B cell (primary cell): ENCODE measurements around the gene C20orf204. TPM values are rescaled to one million over a fixed set of nuclear protein-coding genes. Genes with fewer than 3 reads are reported as not detected.

Experiments
- ATAC-seq: fragments of 200-7000 bp; cut with Tn5 transposase; one replicate; pipeline ENCODE4 v1.10.0; 2021; ENCODE audit warnings: low read depth, mild to moderate bottlenecking, moderate number of reproducible peaks, moderate library complexity
- CTCF ChIA-PET: fragments of 350-600 bp; sonication (Branson Sonifier 250); formaldehyde crosslinking; loops from one replicate; lab custom pipeline; 2021; ENCODE audit warnings: antibody characterized with exemption, inconsistent platforms; lab: Charles Lee
- POLR2A ChIA-PET: fragments of 350-600 bp; sonication (Branson Sonifier 250); formaldehyde crosslinking; loops from one replicate; lab custom pipeline; 2021; ENCODE audit warnings: antibody characterized with exemption; lab: Charles Lee
- DNase-seq: peaks from one replicate; pipeline ENCODE4 v3.0.0; 2013
- H2AFZ ChIP-seq: 2 replicates; pipeline ENCODE4 v1.6.1; 2012; ENCODE audit warnings: mild to moderate bottlenecking, low read depth, low read length; ENCODE audit not compliant: insufficient read depth, poor library complexity, severe bottlenecking
- H3K27ac ChIP-seq, 2 donors: 1 replicate in 1 of 2; 2 replicates in 1 of 2; pipeline ENCODE4 v1.5.1; 2012 to 2013; ENCODE audit warnings: low read length in 2 of 2, mild to moderate bottlenecking in 2 of 2, moderate library complexity in 1 of 2
- H3K27me3 ChIP-seq, 4 experiments: fragments of 200-600 bp in 1 of 4; sonication (generic) in 1 of 4; replicated peaks in 1 of 4; 1 replicate in 2 of 4; 2 replicates in 2 of 4; pipeline versions ENCODE4 v1.6.1 to v1.7.0; 2013 to 2016; ENCODE audit warnings: low read length in 3 of 4, mild to moderate bottlenecking in 2 of 4, mixed read lengths in 1 of 4, moderate library complexity in 1 of 4; ENCODE audit not compliant: insufficient read depth in 4 of 4, control insufficient read depth in 3 of 4; ENCODE audit errors: control extremely low read depth in 1 of 4
- H3K36me3 ChIP-seq, 2 experiments: replicated peaks in 1 of 2; 1 replicate in 1 of 2; 2 replicates in 1 of 2; pipeline versions ENCODE4 v1.6.1 to v1.7.1; 2013; ENCODE audit warnings: low read length in 1 of 2; ENCODE audit not compliant: insufficient read depth in 2 of 2, control insufficient read depth in 1 of 2; ENCODE audit errors: control extremely low read depth in 1 of 2, extremely low read depth in 1 of 2
- H3K4me1 ChIP-seq, 2 donors: fragments of 200-600 bp in 1 of 2; sonication (generic) in 1 of 2; 1 replicate in 1 of 2; 2 replicates in 1 of 2; pipeline versions ENCODE4 v1.5.1 to v1.6.1; 2013 to 2017; ENCODE audit warnings: low read length in 2 of 2; ENCODE audit not compliant: control insufficient read depth in 2 of 2, insufficient read depth in 2 of 2
- H3K4me2 ChIP-seq: replicated peaks from 2 replicates; pipeline ENCODE3; 2012; ENCODE audit warnings: mild to moderate bottlenecking, low read depth, low read length; ENCODE audit not compliant: poor library complexity, severe bottlenecking
- H3K4me3 ChIP-seq, 5 experiments: fragments of 200-600 bp in 1 of 5; sonication (generic) in 1 of 5; 1 replicate in 3 of 5; 2 replicates in 2 of 5; pipeline versions ENCODE4 v1.5.1 to v1.7.0; 2011 to 2016; ENCODE audit warnings: low read length in 4 of 5, mild to moderate bottlenecking in 4 of 5, low read depth in 2 of 5, control low read depth in 1 of 5, moderate library complexity in 1 of 5; ENCODE audit not compliant: insufficient read depth in 1 of 5; ENCODE audit errors: control extremely low read depth in 1 of 5, extremely low read depth in 1 of 5
- H3K79me2 ChIP-seq: fragments of 200-600 bp; sonication (generic); one replicate; pipeline ENCODE4 v1.6.0; 2016; ENCODE audit warnings: low read length; ENCODE audit not compliant: control insufficient read depth, insufficient read depth
- H3K9ac ChIP-seq: fragments of 200-600 bp; sonication (generic); 2 replicates; pipeline ENCODE4 v1.6.1; 2017; ENCODE audit warnings: mild to moderate bottlenecking, low read length, moderate library complexity
- H3K9me3 ChIP-seq, 3 donors: one replicate each; pipeline versions ENCODE4 v1.6.1 to v1.7.1; 2013; ENCODE audit warnings: low read length in 2 of 3; ENCODE audit not compliant: control insufficient read depth in 2 of 3, insufficient read depth in 1 of 3; ENCODE audit errors: control extremely low read depth in 1 of 3
- H4K20me1 ChIP-seq: 2 replicates; pipeline ENCODE4 v1.6.0; 2012; ENCODE audit warnings: mild to moderate bottlenecking, low read length; ENCODE audit not compliant: insufficient read depth, control insufficient read depth, poor library complexity, severe bottlenecking
- H3K27ac Mint-ChIP-seq: one replicate; pipeline ENCODE4 v1.8.0; 2021; ENCODE audit warnings: mixed read lengths
- H3K27me3 Mint-ChIP-seq: one replicate; pipeline ENCODE4 v1.8.0; 2021; ENCODE audit warnings: mixed read lengths
- H3K4me1 Mint-ChIP-seq: one replicate; pipeline ENCODE4 v1.8.0; 2021; ENCODE audit warnings: mixed read lengths
- H3K4me3 Mint-ChIP-seq: one replicate; pipeline ENCODE4 v1.8.0; 2021; ENCODE audit warnings: mixed read lengths
- H3K9me3 Mint-ChIP-seq: one replicate; pipeline ENCODE4 v1.8.0; 2022; ENCODE audit warnings: mixed read lengths; ENCODE audit not compliant: insufficient read depth
- EZH2 ChIP-seq: IDR thresholded peaks from 2 replicates; pipeline ENCODE4 v1.6.1; 2012; ENCODE audit warnings: borderline replicate concordance, low read depth, mild to moderate bottlenecking, moderate library complexity, low read length; ENCODE audit not compliant: insufficient read depth, poor library complexity, severe bottlenecking
- WGBS: methylation state at CpG from one replicate; pipeline ENCODE4 v1.1.5; 2013; ENCODE audit warnings: missing lambda C conversion rate; ENCODE audit not compliant: insufficient coverage; 5-methylcytosine and 5-hydroxymethylcytosine counted together
- intact Hi-C: fragments of 100-400 bp; cut with micrococcal nuclease; formaldehyde crosslinking; loops from one replicate; pipeline ENCODE4 v1.10.0; 2022
- polyA plus RNA-seq: library from polyadenylated mRNA; depleted of rRNA; stranded (reverse); fragments of >200 nt; gene quantifications from 2 replicates; pipeline ENCODE4 v1.2.3, GENCODE V29; 2012
- total RNA-seq, 2 donors: library from RNA; stranded (reverse); fragments of 120-200 nt in 1 of 2; gene quantifications; 1 replicate in 1 of 2; 2 replicates in 1 of 2; pipeline versions ENCODE4 v1.2.3 to v1.2.4, GENCODE V29; 2013 to 2022
- TF ChIP-seq, protein P1 (sequence below): fragments of 200-600 bp; IDR thresholded peaks from one replicate; pipeline ENCODE4 v1.8.0; 2022; ENCODE audit warnings: antibody characterized with exemption, mild to moderate bottlenecking

C20orf204 gene
- total and polyA plus RNA-seq, 2 donors (not counting 1 experiment from before 2014, with no cell fraction given), result 0.24 to 2.5 TPM

DNA sequence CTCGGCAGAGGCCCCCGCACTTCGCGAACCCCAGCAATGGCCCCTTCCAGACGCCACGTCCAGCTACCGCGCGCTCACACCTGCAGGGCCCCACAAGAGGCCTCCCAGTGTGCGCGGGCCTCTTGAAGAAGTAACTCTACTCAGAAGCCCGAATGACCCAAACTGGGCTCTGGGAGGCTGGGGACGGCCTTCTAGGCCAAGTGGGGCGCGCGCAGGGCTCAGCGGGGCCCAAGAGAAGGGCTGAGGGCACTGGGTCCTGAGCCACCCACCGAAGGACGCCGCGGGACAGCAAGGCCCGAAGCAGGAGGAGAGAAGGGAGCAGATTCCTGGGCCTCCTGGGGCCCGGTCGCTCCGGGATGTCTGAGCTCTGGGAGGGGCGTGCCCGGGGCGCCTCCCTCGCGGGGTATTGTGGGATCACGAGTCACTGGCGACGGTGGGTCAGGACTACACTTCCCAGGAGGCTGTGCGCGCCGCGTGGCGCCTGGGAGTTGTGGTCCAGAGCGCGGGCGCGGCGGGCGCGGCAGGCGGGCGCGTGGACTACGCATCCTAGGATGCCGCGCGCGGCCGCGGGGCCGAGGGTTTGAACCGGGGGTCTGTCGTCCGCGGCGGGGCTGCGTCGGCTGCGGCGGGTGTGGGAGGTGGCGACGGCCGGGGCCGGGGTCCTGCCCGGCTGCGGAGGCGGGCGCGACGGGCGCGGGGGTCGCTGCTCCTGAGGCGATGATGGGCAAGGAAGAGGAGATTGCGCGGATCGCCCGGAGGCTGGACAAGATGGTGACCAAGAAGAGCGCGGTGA is 26.8 kb downstream of the C20orf204 start, which contains the start of gene TCEA2:
Gene TCEA2, plus strand, starts transcription at position 603 of the 793 bp plus-strand sequence. Its CDS starts 115 bp downstream, at position 718.
- Mint-ChIP-seq H3K27me3 (no peaks in the 10 kb centered on the region), H3K27ac (peak within 1 kb of the TSS; percentile 86), H3K4me3 (peak within 1 kb of the TSS; percentile 88), H3K4me1 (peaks cover 52% of the 10 kb centered on the region), H3K9me3 (no peaks in the 10 kb centered on the region)
- DNase-seq (peak; percentile 93), ATAC-seq (peak; percentile 83)
- Histone ChIP-seq H3K9ac (peak within 1 kb of the TSS; percentile 83), H3K4me1 (peaks cover 54 to 63% of the 10 kb centered on the region in 2 donors), H3K79me2 (peaks cover 7% of the 10 kb centered on the region), H3K4me2 (peak within 1 kb of the TSS; percentile 98), H3K27ac (peak within 1 kb of the TSS; percentile 34 to 69), H3K4me3 (peak within 1 kb of the TSS in 4 of 5 experiments; percentile 63 to 79 (median 70)), H3K27me3 (no peaks in the 10 kb centered on the region), H2AFZ (peak within 1 kb of the TSS; percentile 90), H3K36me3 (no peaks in the 10 kb centered on the region), H4K20me1 (peaks cover 6% of the 10 kb centered on the region), H3K9me3 (no peaks in the 10 kb centered on the region)
- TF ChIP-seq, protein P1, sequence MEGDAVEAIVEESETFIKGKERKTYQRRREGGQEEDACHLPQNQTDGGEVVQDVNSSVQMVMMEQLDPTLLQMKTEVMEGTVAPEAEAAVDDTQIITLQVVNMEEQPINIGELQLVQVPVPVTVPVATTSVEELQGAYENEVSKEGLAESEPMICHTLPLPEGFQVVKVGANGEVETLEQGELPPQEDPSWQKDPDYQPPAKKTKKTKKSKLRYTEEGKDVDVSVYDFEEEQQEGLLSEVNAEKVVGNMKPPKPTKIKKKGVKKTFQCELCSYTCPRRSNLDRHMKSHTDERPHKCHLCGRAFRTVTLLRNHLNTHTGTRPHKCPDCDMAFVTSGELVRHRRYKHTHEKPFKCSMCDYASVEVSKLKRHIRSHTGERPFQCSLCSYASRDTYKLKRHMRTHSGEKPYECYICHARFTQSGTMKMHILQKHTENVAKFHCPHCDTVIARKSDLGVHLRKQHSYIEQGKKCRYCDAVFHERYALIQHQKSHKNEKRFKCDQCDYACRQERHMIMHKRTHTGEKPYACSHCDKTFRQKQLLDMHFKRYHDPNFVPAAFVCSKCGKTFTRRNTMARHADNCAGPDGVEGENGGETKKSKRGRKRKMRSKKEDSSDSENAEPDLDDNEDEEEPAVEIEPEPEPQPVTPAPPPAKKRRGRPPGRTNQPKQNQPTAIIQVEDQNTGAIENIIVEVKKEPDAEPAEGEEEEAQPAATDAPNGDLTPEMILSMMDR, result no peak
- no peak for TF ChIP-seq EZH2
- intact Hi-C loops, result loop anchor here (1.0 to 5.0 kb wide), 5 partner anchors 17 to 405 kb away; partner anchors contain the start of genes ARFRP1, RGS19, RTEL1 and ZGPAT
- POLR2A ChIA-PET, result interaction anchor here (0.6 to 1.6 kb wide), 6 partner anchors 12 to 542 kb away, joined by 3 to 15 read pairs (median 3); partner anchors contain the start of genes OPRL1, PPDPF, RGS19 and UCKL1
- CTCF ChIA-PET, result interaction anchor here (0.7 to 1.9 kb wide), 11 partner anchors 11 to 154 kb away, joined by 3 to 16 read pairs (median 4); partner anchors contain the start of genes LKAAEAR1, OPRL1, PRPF6 and RGS19
- WGBS, result 10% methylated on average over 85 of the region's 85 CpGs
